NCI-H1694 treated with DMSO at 0.1 percent for 48 hours (cell line): ENCODE measurements around the gene MEGF6.

Source experiments
- DNase-seq: peaks from one replicate; lab custom pipeline; 2025; lab: John Stamatoyannopoulos, UW

Gene MEGF6

GRCh38 chr1:3519301-3519885 is 91.9 kb downstream of the MEGF6 start:
- DNase-seq, result no peak

GRCh38 chr1:3518756-3519155 is 92.6 kb downstream of the MEGF6 start:
- no peak for DNase-seq

GRCh38 chr1:3518256-3518655 is 93.1 kb downstream of the MEGF6 start:
- no peak for DNase-seq

GRCh38 chr1:3516911-3517675 is 94.2 kb downstream of the MEGF6 start:
- DNase-seq, result no peak

GRCh38 chr1:3516481-3516869 is 94.8 kb downstream of the MEGF6 start:
- DNase-seq, result no peak

- no peak for DNase-seq
Observed at GRCh38 chr1:3515774-3516480, 95.4 kb downstream of the MEGF6 start.

GRCh38 chr1:3515272-3515671 is 96.0 kb downstream of the MEGF6 start:
- no peak for DNase-seq

- no peak for DNase-seq
Observed at GRCh38 chr1:3514404-3514803, 96.9 kb downstream of the MEGF6 start.

- no peak for DNase-seq
Observed at GRCh38 chr1:3511856-3512255, 99.5 kb downstream of the MEGF6 start.

GRCh38 chr1:3511306-3511705 is 100.0 kb downstream of the MEGF6 start:
- no peak for DNase-seq

- DNase-seq, result no peak
Observed at GRCh38 chr1:3510956-3511250, 100.4 kb downstream of the MEGF6 start.

GRCh38 chr1:3510136-3510955 is 101.0 kb downstream of the MEGF6 start:
- no peak for DNase-seq

GRCh38 chr1:3509721-3510120 is 101.6 kb downstream of the MEGF6 start:
- DNase-seq, result no peak

GRCh38 chr1:3508757-3509415 is 102.4 kb downstream of the MEGF6 start:
- no peak for DNase-seq

- no peak for DNase-seq
Observed at GRCh38 chr1:3507636-3508275, 103.6 kb downstream of the MEGF6 start.

- no peak for DNase-seq
Observed at GRCh38 chr1:3506943-3507342, 104.4 kb downstream of the MEGF6 start.

GRCh38 chr1:3506041-3506440 is 105.3 kb downstream of the MEGF6 start:
- no peak for DNase-seq

GRCh38 chr1:3505161-3505560 is 106.1 kb downstream of the MEGF6 start:
- DNase-seq, result no peak

GRCh38 chr1:3504822-3505153 is 106.5 kb downstream of the MEGF6 start:
- no peak for DNase-seq

GRCh38 chr1:3504151-3504821 is 107.0 kb downstream of the MEGF6 start:
- DNase-seq, result no peak

GRCh38 chr1:3503525-3503886 is 107.8 kb downstream of the MEGF6 start:
- no peak for DNase-seq
